H9 (cell line): ENCODE data around the gene IQSEC1. TPM values are rescaled to one million over a fixed set of nuclear protein-coding genes. Genes with fewer than 3 reads are reported as not detected.

Experiments
- DNase-seq: peaks from one replicate; pipeline ENCODE4 v3.0.0-alpha.2; 2017
- H2AFZ ChIP-seq: one replicate; pipeline ENCODE4 v1.6.1; 2013; ENCODE audit warnings: mild to moderate bottlenecking, low read length, control low read depth, moderate library complexity
- H2AK5ac ChIP-seq: 2 replicates; pipeline ENCODE4 v1.6.1; 2013; ENCODE audit warnings: low read length, control low read depth, mixed read lengths; ENCODE audit not compliant: insufficient read length
- H2BK120ac ChIP-seq: one replicate; pipeline ENCODE4 v1.6.1; 2013; ENCODE audit warnings: low read depth, mild to moderate bottlenecking, low read length, control low read depth, inconsistent platforms; ENCODE audit not compliant: poor library complexity, severe bottlenecking
- H2BK12ac ChIP-seq: 2 replicates; pipeline ENCODE4 v1.6.1; 2013; ENCODE audit warnings: low read length, control low read depth, mixed read lengths, low read depth; ENCODE audit not compliant: insufficient read length
- H2BK15ac ChIP-seq: 2 replicates; pipeline ENCODE4 v1.6.1; 2013; ENCODE audit warnings: low read depth, low read length, control low read depth
- H2BK20ac ChIP-seq: one replicate; pipeline ENCODE4 v1.6.1; 2013; ENCODE audit warnings: low read depth, mild to moderate bottlenecking, low read length, control low read depth, inconsistent platforms; ENCODE audit not compliant: poor library complexity, severe bottlenecking
- H2BK5ac ChIP-seq: 2 replicates; pipeline ENCODE4 v1.6.1; 2013; ENCODE audit warnings: low read length, control low read depth, mixed read lengths; ENCODE audit not compliant: insufficient read length
- H3K14ac ChIP-seq: 2 replicates; pipeline ENCODE4 v1.6.1; 2013; ENCODE audit warnings: low read length, control low read depth; ENCODE audit not compliant: insufficient read depth
- H3K18ac ChIP-seq: 2 replicates; pipeline ENCODE4 v1.6.1; 2013; ENCODE audit warnings: low read depth, mild to moderate bottlenecking, mixed read lengths, low read length, control low read depth; ENCODE audit not compliant: insufficient read length
- H3K23ac ChIP-seq: 2 replicates; pipeline ENCODE4 v1.6.1; 2013; ENCODE audit warnings: low read length, control low read depth, mixed read lengths, low read depth; ENCODE audit not compliant: insufficient read length
- H3K23me2 ChIP-seq: 2 replicates; pipeline ENCODE4 v1.6.1; 2013; ENCODE audit warnings: low read depth, mild to moderate bottlenecking, mixed read lengths, low read length, control low read depth; ENCODE audit not compliant: insufficient read length, poor library complexity, severe bottlenecking
- H3K27ac ChIP-seq: 2 replicates; pipeline ENCODE4 v1.5.1; 2013; ENCODE audit warnings: low read length, control low read depth, mixed read lengths, low read depth; ENCODE audit not compliant: insufficient read length
- H3K27me3 ChIP-seq: 2 replicates; pipeline ENCODE4 v1.6.1; 2013; ENCODE audit warnings: low read length, control low read depth, inconsistent platforms; ENCODE audit not compliant: insufficient read depth
- H3K4ac ChIP-seq: 2 replicates; pipeline ENCODE4 v1.6.1; 2013; ENCODE audit warnings: low read depth, mild to moderate bottlenecking, control low read depth, inconsistent platforms, low read length, moderate library complexity
- H3K4me1 ChIP-seq: 2 replicates; pipeline ENCODE4 v1.6.1; 2013; ENCODE audit warnings: low read length, control low read depth, inconsistent platforms; ENCODE audit not compliant: insufficient read depth
- H3K4me2 ChIP-seq: 2 replicates; pipeline ENCODE4 v1.6.1; 2013; ENCODE audit warnings: low read length, control low read depth, mixed read lengths; ENCODE audit not compliant: insufficient read length, insufficient read depth
- H3K56ac ChIP-seq: 2 replicates; pipeline ENCODE4 v1.6.1; 2013; ENCODE audit warnings: low read depth, mild to moderate bottlenecking, mixed read lengths, low read length, control low read depth; ENCODE audit not compliant: insufficient read length
- H3K79me1 ChIP-seq: 2 replicates; pipeline ENCODE4 v1.6.1; 2013; ENCODE audit warnings: low read depth, mild to moderate bottlenecking, moderate library complexity, low read length, control low read depth, inconsistent platforms; ENCODE audit not compliant: insufficient read depth, poor library complexity, severe bottlenecking
- H3K79me2 ChIP-seq: 2 replicates; pipeline ENCODE4 v1.6.1; 2013; ENCODE audit warnings: low read length, control low read depth, inconsistent platforms; ENCODE audit not compliant: insufficient read depth
- H3K9ac ChIP-seq: 2 replicates; pipeline ENCODE4 v1.6.1; 2013; ENCODE audit warnings: low read length, control low read depth, mixed read lengths; ENCODE audit not compliant: insufficient read length; ENCODE audit errors: extremely low read depth
- H3K9me3 ChIP-seq: one replicate; pipeline ENCODE4 v1.6.1; 2013; ENCODE audit warnings: low read depth, low read length, inconsistent platforms; ENCODE audit not compliant: control insufficient read depth
- H3T11ph ChIP-seq: one replicate; pipeline ENCODE4 v1.6.1; 2013; ENCODE audit warnings: mild to moderate bottlenecking, low read length, control low read depth, inconsistent platforms
- H4K20me1 ChIP-seq: one replicate; pipeline ENCODE4 v1.6.1; 2013; ENCODE audit not compliant: control insufficient read depth, insufficient read length, insufficient read depth
- H4K5ac ChIP-seq: 2 replicates; pipeline ENCODE4 v1.6.1; 2013; ENCODE audit warnings: low read depth, mild to moderate bottlenecking, mixed read lengths, low read length, control low read depth; ENCODE audit not compliant: insufficient read length
- H4K8ac ChIP-seq: replicated peaks from 2 replicates; pipeline ENCODE4 v1.6.1; 2013; ENCODE audit warnings: low read length, control low read depth, mixed read lengths, low read depth; ENCODE audit not compliant: insufficient read length
- H4K91ac ChIP-seq: 2 replicates; pipeline ENCODE4 v1.6.1; 2013; ENCODE audit warnings: low read depth, mild to moderate bottlenecking, moderate library complexity, mixed read lengths, low read length, control low read depth; ENCODE audit not compliant: insufficient read length
- H3K27ac Mint-ChIP-seq, 3 experiments: 2 replicates in 2 of 3; 3 replicates in 1 of 3; pipeline ENCODE4 v1.8.0; 2020 to 2021; ENCODE audit warnings: mixed read lengths in 3 of 3, mild to moderate bottlenecking in 1 of 3, moderate library complexity in 1 of 3
- H3K27me3 Mint-ChIP-seq: 2 replicates; pipeline ENCODE4 v1.8.0; 2021; ENCODE audit warnings: low read depth, mild to moderate bottlenecking, moderate library complexity, mixed read lengths
- H3K36me3 Mint-ChIP-seq, 3 experiments: 2 replicates in 2 of 3; 3 replicates in 1 of 3; pipeline ENCODE4 v1.8.0; 2020 to 2021; ENCODE audit warnings: low read depth in 3 of 3, mixed read lengths in 3 of 3; ENCODE audit not compliant: insufficient read depth in 1 of 3
- H3K4me1 Mint-ChIP-seq, 2 experiments: 2 replicates each; pipeline ENCODE4 v1.8.0; 2020; ENCODE audit warnings: mixed read lengths in 2 of 2
- H3K4me3 Mint-ChIP-seq, 2 experiments: 2 replicates in 1 of 2; 3 replicates in 1 of 2; pipeline ENCODE4 v1.8.0; 2020 to 2021; ENCODE audit warnings: mild to moderate bottlenecking in 2 of 2, mixed read lengths in 2 of 2, moderate library complexity in 1 of 2
- H3K9me3 Mint-ChIP-seq, 2 experiments: 2 replicates in 1 of 2; 3 replicates in 1 of 2; pipeline ENCODE4 v1.8.0; 2020; ENCODE audit warnings: mild to moderate bottlenecking in 2 of 2, mixed read lengths in 2 of 2, moderate library complexity in 1 of 2
- WGBS: extraction: QIAGEN DNeasy Blood & Tissue Kit; methylation state at CpG from one replicate; pipeline ENCODE4 v1.1.7; 2013; ENCODE audit warnings: missing lambda C conversion rate, low lambda C conversion rate, mixed read lengths; ENCODE audit not compliant: insufficient read length; ENCODE audit errors: extremely low coverage; 5-methylcytosine and 5-hydroxymethylcytosine counted together
- total RNA-seq: library from RNA; stranded (reverse); gene quantifications from 2 replicates; pipeline ENCODE4 v1.2.1, GENCODE V29; 2021
- TF ChIP-seq, protein P1 (sequence below): fragments of 200-600 bp; sonication (generic); conservative IDR thresholded peaks from 3 replicates; pipeline ENCODE4 v1.8.0; 2021; ENCODE audit warnings: antibody characterized with exemption, mild to moderate bottlenecking

IQSEC1 gene
- total RNA-seq, 1 experiment from 2014 or later = 19.1 TPM

DNA sequence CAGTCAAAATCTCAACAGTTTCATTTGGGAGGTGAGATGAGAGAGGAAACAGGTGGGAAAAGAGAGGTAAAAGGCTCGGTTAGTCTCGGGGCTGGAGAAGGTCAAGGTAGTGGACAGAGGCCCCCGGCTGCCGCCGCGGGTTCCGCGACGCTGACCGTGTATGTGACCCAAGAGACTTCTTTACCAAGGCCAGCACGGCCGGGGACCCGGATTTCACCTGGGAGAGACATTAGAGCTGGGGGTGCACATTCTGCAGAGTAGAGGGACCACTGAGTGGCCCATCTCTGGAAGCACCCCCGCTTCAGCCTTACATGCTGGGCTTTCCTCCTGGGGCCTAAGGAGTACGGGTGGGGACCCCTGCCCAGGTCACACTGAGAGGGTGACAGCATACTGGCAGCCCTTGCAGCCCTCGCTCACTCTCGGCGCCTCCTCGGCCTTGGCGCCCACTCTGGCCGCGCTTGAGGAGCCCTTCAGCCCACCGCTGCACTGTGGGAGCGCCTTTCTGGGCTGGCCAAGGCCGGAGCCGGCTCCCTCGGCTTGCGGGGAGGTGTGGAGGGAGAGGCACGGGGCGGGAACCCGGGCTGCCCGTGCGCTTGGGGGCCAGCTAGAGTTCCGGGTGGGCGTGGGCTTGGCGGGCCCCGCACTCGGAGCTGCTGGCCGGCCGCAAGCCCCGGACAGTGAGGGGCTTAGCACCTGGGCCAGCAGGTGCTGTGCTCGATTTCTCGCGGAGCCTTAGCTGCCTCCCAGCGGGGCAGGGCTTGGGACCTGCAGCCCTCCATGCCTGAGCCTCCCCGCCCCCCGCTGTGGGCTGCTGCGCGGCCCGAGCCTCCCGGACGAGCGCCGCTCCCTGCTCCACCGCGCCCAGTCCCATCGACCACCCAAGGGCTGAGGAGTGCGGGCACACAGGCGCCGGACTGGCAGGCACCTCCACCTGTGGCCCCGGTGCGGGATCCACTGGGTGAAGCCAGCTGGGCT lies 190.6 kb downstream of the IQSEC1 start:
- H2BK20ac ChIP-seq = no peak overlapping the region
- peaks cover 2% of the 10 kb centered on the region; the same call in 1 of the 2 replicates for H3K27me3 ChIP-seq
- TF ChIP-seq, protein P1, sequence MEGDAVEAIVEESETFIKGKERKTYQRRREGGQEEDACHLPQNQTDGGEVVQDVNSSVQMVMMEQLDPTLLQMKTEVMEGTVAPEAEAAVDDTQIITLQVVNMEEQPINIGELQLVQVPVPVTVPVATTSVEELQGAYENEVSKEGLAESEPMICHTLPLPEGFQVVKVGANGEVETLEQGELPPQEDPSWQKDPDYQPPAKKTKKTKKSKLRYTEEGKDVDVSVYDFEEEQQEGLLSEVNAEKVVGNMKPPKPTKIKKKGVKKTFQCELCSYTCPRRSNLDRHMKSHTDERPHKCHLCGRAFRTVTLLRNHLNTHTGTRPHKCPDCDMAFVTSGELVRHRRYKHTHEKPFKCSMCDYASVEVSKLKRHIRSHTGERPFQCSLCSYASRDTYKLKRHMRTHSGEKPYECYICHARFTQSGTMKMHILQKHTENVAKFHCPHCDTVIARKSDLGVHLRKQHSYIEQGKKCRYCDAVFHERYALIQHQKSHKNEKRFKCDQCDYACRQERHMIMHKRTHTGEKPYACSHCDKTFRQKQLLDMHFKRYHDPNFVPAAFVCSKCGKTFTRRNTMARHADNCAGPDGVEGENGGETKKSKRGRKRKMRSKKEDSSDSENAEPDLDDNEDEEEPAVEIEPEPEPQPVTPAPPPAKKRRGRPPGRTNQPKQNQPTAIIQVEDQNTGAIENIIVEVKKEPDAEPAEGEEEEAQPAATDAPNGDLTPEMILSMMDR = no peak
- H3K9me3 Mint-ChIP-seq = peaks cover 0 to 2% of the 10 kb centered on the region in 2 experiments; a peak in 2 of 5 replicates
- H3K36me3 Mint-ChIP-seq = peaks cover 0 to 4% (median 0%) of the 10 kb centered on the region in 3 experiments; a peak in 2 of 7 replicates
- H4K91ac ChIP-seq = no peak overlapping the region
- H4K8ac ChIP-seq = no peak overlapping the region
- H3K4me3 Mint-ChIP-seq = no peak overlapping the region
- peaks cover 45% of the 10 kb centered on the region for H3K27me3 Mint-ChIP-seq
- H3K23ac ChIP-seq = no peak overlapping the region
- no peaks in the 10 kb centered on the region for H3K79me1 ChIP-seq
- H4K5ac ChIP-seq = no peak overlapping the region
- H3K9ac ChIP-seq = no peak overlapping the region
- no peak overlapping the region for H2BK120ac ChIP-seq
- no peaks in the 10 kb centered on the region for H3K23me2 ChIP-seq
- H2AK5ac ChIP-seq = no peak overlapping the region
- H3K27ac Mint-ChIP-seq = no peak overlapping the region
- no peak overlapping the region for H2BK15ac ChIP-seq
- H3K4me2 ChIP-seq = no peak overlapping the region
- H3K56ac ChIP-seq = no peak overlapping the region
- H4K20me1 ChIP-seq = no peaks in the 10 kb centered on the region
- H3K18ac ChIP-seq = no peak overlapping the region
- no peak overlapping the region for H3K14ac ChIP-seq
- no peaks in the 10 kb centered on the region for H3K9me3 ChIP-seq
- no peaks in the 10 kb centered on the region for H3K79me2 ChIP-seq
- H2BK12ac ChIP-seq = no peak overlapping the region
- H3T11ph ChIP-seq = no peak overlapping the region
- H2BK5ac ChIP-seq = no peak overlapping the region
- no peak overlapping the region for H3K4ac ChIP-seq
- WGBS = no CpG with 5 or more reads among the region's 62 CpGs
- peaks cover 8 to 15% of the 10 kb centered on the region in 2 experiments for H3K4me1 Mint-ChIP-seq
- H3K4me1 ChIP-seq = no peaks in the 10 kb centered on the region; the same call in 1 of the 2 replicates
- H3K27ac ChIP-seq = no peak overlapping the region
- DNase-seq = no peak
- no peak overlapping the region for H2AFZ ChIP-seq
